Neural cell (in vitro differentiated cells): Measurements from ENCODE around the gene OR14C36. TPM values are rescaled to one million over a fixed set of nuclear protein-coding genes. Genes with fewer than 3 reads are reported as not detected.

Experiments used
- H2AFZ ChIP-seq: fragments of 200-600, 300-800 bp; sonication (generic), shearing (Covaris generic); 2 replicates; pipeline ENCODE4 v1.6.0; 2014; ENCODE audit warnings: low read depth, mild to moderate bottlenecking, antibody characterized with exemption, low read length, moderate library complexity
- H3F3A ChIP-seq: fragments of 200-600 bp; shearing (Covaris generic); 2 replicates; pipeline ENCODE4 v1.6.1; 2016; ENCODE audit warnings: mild to moderate bottlenecking, moderate library complexity, mixed read lengths, antibody characterized with exemption, low read length; ENCODE audit not compliant: insufficient read depth, poor library complexity, severe bottlenecking
- H3K27ac ChIP-seq: fragments of 200-600, 300-800 bp; sonication (generic), shearing (Covaris generic); 2 replicates; pipeline ENCODE4 v1.5.1; 2014; ENCODE audit warnings: mild to moderate bottlenecking, low read length, moderate library complexity
- H3K27me3 ChIP-seq: fragments of 300-800, 200-600 bp; sonication (generic), shearing (Covaris generic); 2 replicates; pipeline ENCODE4 v1.6.0; 2014; ENCODE audit warnings: mild to moderate bottlenecking, low read depth, low read length, moderate library complexity; ENCODE audit not compliant: insufficient read depth
- H3K36me3 ChIP-seq: fragments of 300-800, 200-600 bp; sonication (generic), shearing (Covaris generic); 2 replicates; pipeline ENCODE4 v1.5.1; 2014; ENCODE audit warnings: mild to moderate bottlenecking, antibody characterized with exemption, low read length, moderate library complexity; ENCODE audit not compliant: insufficient read depth
- H3K4me2 ChIP-seq: fragments of 300-800, 200-600 bp; sonication (generic), shearing (Covaris generic); 2 replicates; pipeline ENCODE4 v1.6.0; 2014; ENCODE audit warnings: mild to moderate bottlenecking, low read length
- H3K4me3 ChIP-seq: fragments of 300-800, 200-600 bp; sonication (generic), shearing (Covaris generic); 2 replicates; pipeline ENCODE4 v1.5.1; 2014; ENCODE audit warnings: mild to moderate bottlenecking, low read length, moderate library complexity
- H3K79me2 ChIP-seq: fragments of 200-600 bp; shearing (Covaris generic); replicated peaks from 2 replicates; pipeline ENCODE4 v1.6.0; 2014; ENCODE audit warnings: mild to moderate bottlenecking, low read length, moderate library complexity; ENCODE audit not compliant: insufficient read depth
- H3K9ac ChIP-seq: fragments of 300-800, 200-600 bp; sonication (generic), shearing (Covaris generic); 2 replicates; pipeline ENCODE4 v1.6.1; 2016; ENCODE audit warnings: mild to moderate bottlenecking, low read length, mixed read lengths
- H3K9me2 ChIP-seq: fragments of 200-600 bp; shearing (Covaris generic); 2 replicates; pipeline ENCODE4 v1.6.1; 2016; ENCODE audit warnings: mild to moderate bottlenecking, low read length, mixed read lengths; ENCODE audit not compliant: insufficient read depth
- H3K9me3 ChIP-seq: fragments of 200-600, 300-800 bp; sonication (generic), shearing (Covaris generic); 2 replicates; pipeline ENCODE4 v1.6.1; 2016; ENCODE audit warnings: mild to moderate bottlenecking, mixed run types, low read length, moderate library complexity, mixed read lengths
- H4K20me1 ChIP-seq: fragments of 200-600 bp; shearing (Covaris generic); 2 replicates; pipeline ENCODE4 v1.6.1; 2016; ENCODE audit warnings: mild to moderate bottlenecking, mixed run types; ENCODE audit not compliant: insufficient read depth
- EP300 ChIP-seq: fragments of 450-650 bp; conservative IDR thresholded peaks from 2 replicates; pipeline ENCODE4 v1.6.1; 2014; ENCODE audit warnings: antibody characterized with exemption, mild to moderate bottlenecking, moderate library complexity; ENCODE audit not compliant: poor library complexity, severe bottlenecking
- EZH2 ChIP-seq: fragments of 200-600, 300-800 bp; shearing (Covaris generic), sonication (generic); IDR thresholded peaks from 2 replicates; pipeline ENCODE4 v1.6.1; 2014; ENCODE audit warnings: antibody characterized with exemption, low read length, borderline replicate concordance, mild to moderate bottlenecking; ENCODE audit not compliant: insufficient read depth, poor library complexity, severe bottlenecking
- MXI1 ChIP-seq: fragments of 450-650 bp; conservative IDR thresholded peaks from 2 replicates; pipeline ENCODE4 v1.6.1; 2014; ENCODE audit warnings: antibody characterized with exemption, mild to moderate bottlenecking; ENCODE audit not compliant: poor library complexity, severe bottlenecking
- POLR2AphosphoS5 ChIP-seq: IDR thresholded peaks from 2 replicates; pipeline ENCODE4 v1.6.1; 2012
- RAD21 ChIP-seq: fragments of 450-650 bp; conservative IDR thresholded peaks from 2 replicates; pipeline ENCODE4 v1.6.1; 2014; ENCODE audit warnings: antibody characterized with exemption, mild to moderate bottlenecking, moderate library complexity
- SMC3 ChIP-seq: fragments of 450-650 bp; conservative IDR thresholded peaks from 2 replicates; pipeline ENCODE4 v1.6.1; 2014; ENCODE audit warnings: antibody characterized with exemption, mild to moderate bottlenecking, moderate library complexity; ENCODE audit not compliant: poor library complexity
- TAF1 ChIP-seq: IDR thresholded peaks from 2 replicates; pipeline ENCODE4 v1.6.1; 2012; ENCODE audit warnings: low read depth
- polyA plus RNA-seq: library from polyadenylated mRNA; depleted of rRNA; stranded (reverse); fragments of >200 nt; gene quantifications from 2 replicates; pipeline ENCODE4 v1.2.3, GENCODE V29; 2014
- TF ChIP-seq, protein P1 (sequence below): IDR thresholded peaks from 2 replicates; pipeline ENCODE4 v1.6.1; 2012; ENCODE audit warnings: borderline replicate concordance
- TF ChIP-seq, protein P2 (sequence below): fragments of 450-650 bp; IDR thresholded peaks from 2 replicates; pipeline ENCODE4 v1.5.1; 2014; ENCODE audit warnings: antibody characterized with exemption, mild to moderate bottlenecking, moderate library complexity; ENCODE audit not compliant: poor library complexity, severe bottlenecking

The OR14C36 gene
- polyA plus RNA-seq, 1 donor from 2014 or later, result not detected

GRCh38 chr1:248366609-248367008 lies 18.0 kb downstream of the OR14C36 start:
- TF ChIP-seq TAF1 (no peak), SMC3 (no peak), EP300 (no peak), POLR2AphosphoS5 (no peak), EZH2 (no peak), MXI1 (no peak), RAD21 (no peak)
- TF ChIP-seq, protein P1, sequence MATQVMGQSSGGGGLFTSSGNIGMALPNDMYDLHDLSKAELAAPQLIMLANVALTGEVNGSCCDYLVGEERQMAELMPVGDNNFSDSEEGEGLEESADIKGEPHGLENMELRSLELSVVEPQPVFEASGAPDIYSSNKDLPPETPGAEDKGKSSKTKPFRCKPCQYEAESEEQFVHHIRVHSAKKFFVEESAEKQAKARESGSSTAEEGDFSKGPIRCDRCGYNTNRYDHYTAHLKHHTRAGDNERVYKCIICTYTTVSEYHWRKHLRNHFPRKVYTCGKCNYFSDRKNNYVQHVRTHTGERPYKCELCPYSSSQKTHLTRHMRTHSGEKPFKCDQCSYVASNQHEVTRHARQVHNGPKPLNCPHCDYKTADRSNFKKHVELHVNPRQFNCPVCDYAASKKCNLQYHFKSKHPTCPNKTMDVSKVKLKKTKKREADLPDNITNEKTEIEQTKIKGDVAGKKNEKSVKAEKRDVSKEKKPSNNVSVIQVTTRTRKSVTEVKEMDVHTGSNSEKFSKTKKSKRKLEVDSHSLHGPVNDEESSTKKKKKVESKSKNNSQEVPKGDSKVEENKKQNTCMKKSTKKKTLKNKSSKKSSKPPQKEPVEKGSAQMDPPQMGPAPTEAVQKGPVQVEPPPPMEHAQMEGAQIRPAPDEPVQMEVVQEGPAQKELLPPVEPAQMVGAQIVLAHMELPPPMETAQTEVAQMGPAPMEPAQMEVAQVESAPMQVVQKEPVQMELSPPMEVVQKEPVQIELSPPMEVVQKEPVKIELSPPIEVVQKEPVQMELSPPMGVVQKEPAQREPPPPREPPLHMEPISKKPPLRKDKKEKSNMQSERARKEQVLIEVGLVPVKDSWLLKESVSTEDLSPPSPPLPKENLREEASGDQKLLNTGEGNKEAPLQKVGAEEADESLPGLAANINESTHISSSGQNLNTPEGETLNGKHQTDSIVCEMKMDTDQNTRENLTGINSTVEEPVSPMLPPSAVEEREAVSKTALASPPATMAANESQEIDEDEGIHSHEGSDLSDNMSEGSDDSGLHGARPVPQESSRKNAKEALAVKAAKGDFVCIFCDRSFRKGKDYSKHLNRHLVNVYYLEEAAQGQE, result no peak
- TF ChIP-seq, protein P2, sequence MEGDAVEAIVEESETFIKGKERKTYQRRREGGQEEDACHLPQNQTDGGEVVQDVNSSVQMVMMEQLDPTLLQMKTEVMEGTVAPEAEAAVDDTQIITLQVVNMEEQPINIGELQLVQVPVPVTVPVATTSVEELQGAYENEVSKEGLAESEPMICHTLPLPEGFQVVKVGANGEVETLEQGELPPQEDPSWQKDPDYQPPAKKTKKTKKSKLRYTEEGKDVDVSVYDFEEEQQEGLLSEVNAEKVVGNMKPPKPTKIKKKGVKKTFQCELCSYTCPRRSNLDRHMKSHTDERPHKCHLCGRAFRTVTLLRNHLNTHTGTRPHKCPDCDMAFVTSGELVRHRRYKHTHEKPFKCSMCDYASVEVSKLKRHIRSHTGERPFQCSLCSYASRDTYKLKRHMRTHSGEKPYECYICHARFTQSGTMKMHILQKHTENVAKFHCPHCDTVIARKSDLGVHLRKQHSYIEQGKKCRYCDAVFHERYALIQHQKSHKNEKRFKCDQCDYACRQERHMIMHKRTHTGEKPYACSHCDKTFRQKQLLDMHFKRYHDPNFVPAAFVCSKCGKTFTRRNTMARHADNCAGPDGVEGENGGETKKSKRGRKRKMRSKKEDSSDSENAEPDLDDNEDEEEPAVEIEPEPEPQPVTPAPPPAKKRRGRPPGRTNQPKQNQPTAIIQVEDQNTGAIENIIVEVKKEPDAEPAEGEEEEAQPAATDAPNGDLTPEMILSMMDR, result no peak
- H3F3A ChIP-seq, result no peaks in the 10 kb centered on the region
- no peak overlapping the region for H3K27ac ChIP-seq
- no peak overlapping the region for H2AFZ ChIP-seq
- H3K27me3 ChIP-seq, result no peaks in the 10 kb centered on the region
- H3K9me2 ChIP-seq, result no peaks in the 10 kb centered on the region
- no peaks in the 10 kb centered on the region for H3K36me3 ChIP-seq
- no peaks in the 10 kb centered on the region for H4K20me1 ChIP-seq
- H3K9ac ChIP-seq, result no peak overlapping the region
- no peak overlapping the region for H3K4me2 ChIP-seq
- H3K4me3 ChIP-seq, result no peak overlapping the region
- no peaks in the 10 kb centered on the region for H3K79me2 ChIP-seq
- H3K9me3 ChIP-seq, result peaks cover 9% of the 10 kb centered on the region

DNA sequence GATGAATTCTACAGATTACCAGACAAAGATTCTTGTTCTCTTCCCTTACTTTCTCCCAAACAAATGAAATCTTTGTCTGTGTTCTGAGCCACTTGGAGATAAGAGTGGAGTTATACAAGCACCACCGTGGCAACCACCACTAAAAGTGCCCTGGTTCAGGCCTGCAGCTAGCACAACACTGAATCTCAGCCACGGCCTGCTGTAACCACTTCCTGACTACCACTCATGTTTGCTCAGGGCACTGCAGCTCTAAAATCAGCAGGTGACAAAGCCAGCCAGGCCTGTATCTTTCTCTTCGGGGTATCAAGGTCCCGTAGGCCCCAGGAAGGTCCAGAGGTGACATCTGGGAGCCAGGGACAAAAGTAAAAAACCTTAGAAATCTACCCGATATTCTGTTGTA lies 23.8 kb downstream of the OR14C36 start:
- H2AFZ ChIP-seq, result no peak overlapping the region
- H4K20me1 ChIP-seq, result no peaks in the 10 kb centered on the region
- H3K27me3 ChIP-seq, result no peaks in the 10 kb centered on the region
- H3K36me3 ChIP-seq, result no peaks in the 10 kb centered on the region
- H3K79me2 ChIP-seq, result no peaks in the 10 kb centered on the region
- H3K9me3 ChIP-seq, result no peaks in the 10 kb centered on the region
- H3K9me2 ChIP-seq, result no peaks in the 10 kb centered on the region
- H3K4me3 ChIP-seq, result no peak overlapping the region
- TF ChIP-seq TAF1 (no peak), EP300 (no peak), EZH2 (no peak), MXI1 (no peak), SMC3 (no peak), RAD21 (no peak)
- TF ChIP-seq, protein P1, result no peak
- H3K27ac ChIP-seq, result no peak overlapping the region
- H3K4me2 ChIP-seq, result no peak overlapping the region
- no peaks in the 10 kb centered on the region for H3F3A ChIP-seq
- no peak overlapping the region for H3K9ac ChIP-seq
